ENCODE measurements around the gene ABR.
"Not testable (repeated sequence)": the region's sequence is repeated elsewhere in the genome, so short reads cannot be mapped to it uniquely, and the experiment has no call there.

Gene ABR

DNA sequence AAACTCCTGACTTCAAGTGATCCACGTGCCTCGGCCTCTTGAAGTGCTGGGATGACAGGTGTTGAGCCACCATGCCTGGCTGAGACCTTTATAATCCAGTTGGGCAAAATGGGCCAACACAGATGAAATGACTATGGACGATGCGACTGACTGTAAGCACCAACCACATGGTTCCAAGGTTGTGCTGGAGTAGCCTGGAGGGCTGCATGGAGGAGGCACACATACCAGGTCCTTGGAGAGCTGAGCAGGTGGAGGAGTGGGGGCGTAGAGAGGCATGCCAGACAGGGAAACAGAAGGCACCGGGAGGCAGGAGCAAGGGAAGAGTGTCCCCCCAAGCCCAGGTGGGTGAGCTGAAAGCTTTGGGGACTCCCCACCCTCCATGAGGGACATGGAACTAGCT lies 85.2 kb downstream of the ABR start:
- no peak for DNase-seq

DNA sequence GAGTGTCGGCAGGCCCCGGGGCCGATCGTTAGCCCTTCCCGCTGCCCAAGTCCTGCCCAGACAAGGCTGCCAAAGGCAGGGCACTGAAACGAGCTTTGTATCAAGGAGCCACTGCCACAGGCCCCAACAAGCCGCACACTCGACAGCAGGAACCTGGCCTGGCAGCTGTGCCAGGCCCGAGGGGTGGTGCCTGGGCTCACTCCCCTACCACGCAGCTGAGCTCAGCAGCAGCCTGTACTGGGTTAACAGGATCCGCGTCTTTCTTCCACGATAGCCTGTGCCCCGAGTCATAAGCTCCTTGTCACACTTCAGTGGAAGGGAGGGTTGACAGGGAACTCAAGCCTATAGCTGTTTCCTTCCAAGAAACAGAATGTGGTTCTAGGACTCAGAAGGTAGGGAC lies 87.9 kb downstream of the ABR start:
- DNase-seq, result no peak

DNA sequence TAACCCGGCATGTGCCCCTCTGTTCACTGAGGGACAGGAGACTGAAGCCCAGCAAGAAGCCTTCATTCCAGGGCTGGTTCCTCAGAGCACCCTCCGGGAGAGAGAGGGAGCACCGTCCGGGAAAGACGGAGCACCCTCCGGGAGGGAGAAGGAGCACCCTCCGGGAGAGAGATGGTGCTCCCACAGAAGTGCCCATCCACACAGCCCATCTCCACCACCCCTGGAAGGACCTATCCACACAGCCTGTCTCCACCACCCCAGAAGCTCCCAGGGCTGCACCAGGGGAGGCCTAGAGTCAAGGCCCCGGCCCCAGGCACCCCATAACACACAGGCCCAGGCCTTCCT lies 88.6 kb downstream of the ABR start:
- no peak for DNase-seq

DNA sequence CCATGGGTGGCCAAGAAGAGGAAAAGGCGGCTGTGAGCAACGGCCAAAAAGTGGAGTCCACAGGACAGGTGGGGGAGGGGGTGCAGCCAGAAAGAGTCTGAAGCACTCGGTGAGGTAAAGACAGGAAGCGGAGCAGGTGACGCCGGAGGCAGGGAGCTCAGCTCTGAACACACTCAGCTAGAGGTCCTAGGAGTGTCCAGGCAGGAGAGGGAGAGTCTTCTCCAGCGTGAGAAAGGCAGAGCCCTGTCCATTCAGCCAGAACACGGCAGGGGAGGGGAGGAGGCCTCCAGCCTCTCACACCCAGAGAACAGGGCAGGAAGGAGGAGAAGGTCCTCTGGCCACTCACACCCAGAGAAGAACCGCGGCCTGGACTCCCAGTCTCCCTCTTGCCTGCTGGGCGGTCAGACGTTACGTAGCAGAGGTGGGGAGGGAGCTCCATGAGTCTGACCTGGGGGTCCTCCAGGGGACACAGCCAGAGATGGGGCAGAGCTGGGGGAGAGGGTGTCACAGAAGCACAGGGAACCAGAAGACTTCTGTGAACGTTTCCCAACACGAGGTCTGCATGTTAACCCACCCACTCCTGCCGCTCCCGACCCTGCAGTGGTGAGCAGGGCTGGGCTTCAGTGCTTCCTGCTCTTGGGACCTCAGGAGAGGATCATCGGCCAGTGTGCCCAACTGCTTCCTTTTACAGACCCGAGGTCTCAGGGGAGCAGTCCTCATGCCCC lies 89.2 kb downstream of the ABR start:
- DNase-seq, result no peak

DNA sequence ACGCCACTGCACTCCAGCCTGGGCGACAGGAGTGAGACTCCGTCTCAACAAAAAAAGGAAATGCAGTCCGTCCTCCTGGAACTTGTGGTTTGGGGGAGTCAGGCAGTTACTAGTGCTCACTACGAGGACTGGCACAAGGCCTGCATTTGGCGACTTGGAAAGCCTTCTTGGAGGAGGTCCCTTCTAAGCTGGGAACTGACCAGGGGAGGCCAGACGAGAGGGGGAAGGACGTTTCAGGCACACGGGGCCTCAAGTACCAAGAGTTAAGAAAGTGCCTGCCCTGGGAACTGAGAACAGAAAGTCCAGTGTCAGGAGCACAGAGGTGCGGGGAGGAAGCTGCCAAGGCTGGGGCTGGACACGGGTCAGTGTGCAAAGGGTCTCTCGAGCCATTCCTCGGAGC lies 89.9 kb downstream of the ABR start:
- DNase-seq, result no peak

DNA sequence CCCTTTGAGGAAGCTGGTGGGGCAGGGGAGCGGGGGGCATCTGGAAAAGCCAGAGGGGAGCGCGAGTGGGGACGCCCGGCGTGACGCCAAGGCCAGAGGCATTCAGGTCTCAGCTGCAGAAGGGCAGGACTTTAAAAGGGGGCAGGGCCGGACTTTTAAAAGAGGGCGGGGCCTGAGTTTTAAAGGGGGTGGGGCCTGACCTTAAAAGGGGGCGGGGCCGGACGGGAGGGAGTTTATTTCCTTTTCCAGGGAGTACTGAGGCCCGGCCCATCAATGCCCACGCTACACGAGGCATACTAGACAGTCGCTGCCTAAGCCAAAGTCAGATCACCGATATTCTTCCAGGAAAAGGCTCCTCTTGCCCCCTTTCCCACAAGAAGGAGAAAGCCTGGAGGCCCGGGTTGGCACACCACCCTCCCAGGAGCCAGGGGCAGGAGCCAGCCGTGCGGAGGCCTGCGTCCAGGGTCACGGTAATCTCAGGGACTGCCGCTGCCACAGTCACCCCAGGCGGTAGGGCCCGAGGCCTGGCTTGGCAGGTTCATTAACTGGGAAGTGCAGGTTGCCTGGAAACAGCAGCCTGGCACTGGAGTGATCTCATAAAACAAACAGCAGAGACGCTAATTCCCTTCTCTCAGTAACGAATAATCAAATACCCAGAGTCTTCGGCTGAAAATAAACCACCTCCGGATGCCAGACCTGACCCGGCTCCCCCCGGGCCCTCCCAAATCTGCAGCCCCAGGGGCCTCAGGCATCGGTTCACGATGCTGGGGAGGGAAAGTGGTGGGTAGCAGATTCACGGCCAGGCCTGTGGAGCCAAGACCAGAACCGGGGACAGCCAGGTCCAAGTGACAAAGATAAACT lies 92.2 kb downstream of the ABR start:
- DNase-seq, result no peak

DNA sequence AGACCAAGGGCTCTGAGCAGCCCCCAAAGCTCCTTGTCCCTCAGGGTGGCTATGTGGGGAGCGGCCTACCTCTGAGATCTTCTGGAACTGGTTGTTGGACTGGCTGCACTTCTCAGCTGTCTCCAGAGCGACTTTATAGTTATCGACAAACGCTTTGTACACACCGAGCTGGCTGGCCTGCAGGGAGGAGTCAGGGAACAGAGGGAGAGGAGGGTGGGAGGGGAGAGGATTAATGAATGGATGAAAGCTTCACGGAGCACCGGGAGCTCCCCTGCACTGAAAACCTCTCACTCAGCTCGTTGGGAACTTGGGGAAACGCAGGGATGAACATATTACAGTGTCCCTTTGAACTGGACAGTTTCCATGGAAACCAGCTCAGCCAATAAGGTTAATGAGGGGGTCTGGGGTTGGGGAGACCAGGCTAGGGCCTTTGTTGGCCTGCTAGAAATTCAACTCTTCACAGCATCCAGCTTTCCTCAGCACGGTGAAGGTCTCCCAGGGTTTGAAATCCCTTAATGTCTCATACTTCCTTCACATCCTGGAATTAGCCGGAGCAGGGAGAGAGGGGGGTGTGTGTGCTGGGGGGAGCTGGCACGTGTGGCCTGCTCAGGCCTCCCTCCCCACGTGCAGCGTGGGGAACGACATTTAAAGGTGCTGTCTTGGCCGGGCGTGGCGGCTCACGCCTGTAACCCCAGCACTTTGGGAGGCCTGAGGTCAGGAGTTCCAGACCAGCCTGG lies 96.2 kb downstream of the ABR start:
- DNase-seq, result no peak

DNA sequence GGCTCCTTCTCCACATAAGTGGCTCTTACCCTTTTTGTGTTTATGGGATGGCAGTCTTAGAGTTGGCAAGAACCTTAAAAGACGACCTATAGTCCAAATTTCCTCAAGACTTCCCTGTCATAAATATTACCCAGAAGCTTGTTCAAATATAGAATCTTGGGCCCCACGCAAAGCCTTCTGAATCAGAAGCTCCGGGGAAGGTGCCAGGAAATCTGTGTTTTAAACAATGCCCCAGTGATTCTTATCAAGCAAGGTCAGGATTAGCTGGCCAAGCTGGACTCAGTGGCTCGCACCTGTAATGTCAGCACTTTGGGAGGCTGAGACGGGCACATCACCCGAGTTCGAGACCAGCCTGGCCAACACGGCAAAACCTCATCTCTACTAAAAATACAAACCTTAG lies 97.2 kb downstream of the ABR start:
- DNase-seq, result no peak

DNA sequence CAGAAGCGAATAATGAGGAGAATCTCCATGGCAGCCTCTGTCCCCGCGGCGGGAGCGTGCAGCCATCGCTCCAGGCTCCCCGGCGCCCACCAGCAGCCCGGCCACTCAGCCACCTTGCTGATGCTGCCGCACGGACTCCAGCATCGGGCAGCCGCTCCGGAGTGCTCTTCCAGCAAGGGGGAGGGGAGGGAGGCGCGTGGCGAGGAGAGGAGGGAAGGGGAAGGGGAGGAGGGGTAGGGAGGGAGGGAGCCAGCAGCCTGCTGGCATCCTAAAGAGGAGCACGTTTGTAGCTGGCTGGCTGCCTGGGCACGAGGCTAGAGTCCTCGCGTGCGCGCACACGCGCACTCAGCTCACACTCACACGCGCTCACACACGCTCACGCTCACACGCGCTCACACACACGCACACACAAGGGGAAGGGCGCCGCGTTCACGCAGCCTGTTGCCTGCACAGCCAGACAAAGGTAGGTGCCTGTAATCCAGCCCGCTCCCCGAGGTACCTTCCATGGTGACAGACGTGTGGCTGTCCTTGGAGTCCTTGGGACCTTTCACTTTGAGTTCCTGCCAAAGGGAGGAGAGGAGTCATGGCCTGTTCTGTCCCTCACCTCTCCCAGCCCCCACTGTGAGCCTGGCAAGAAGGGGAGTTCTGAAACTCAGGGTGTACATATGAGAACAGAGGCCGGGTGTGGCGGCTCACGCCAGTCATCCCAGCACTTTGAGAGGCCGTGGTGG lies 100.8 kb downstream of the ABR start:
- no peak for DNase-seq

DNA sequence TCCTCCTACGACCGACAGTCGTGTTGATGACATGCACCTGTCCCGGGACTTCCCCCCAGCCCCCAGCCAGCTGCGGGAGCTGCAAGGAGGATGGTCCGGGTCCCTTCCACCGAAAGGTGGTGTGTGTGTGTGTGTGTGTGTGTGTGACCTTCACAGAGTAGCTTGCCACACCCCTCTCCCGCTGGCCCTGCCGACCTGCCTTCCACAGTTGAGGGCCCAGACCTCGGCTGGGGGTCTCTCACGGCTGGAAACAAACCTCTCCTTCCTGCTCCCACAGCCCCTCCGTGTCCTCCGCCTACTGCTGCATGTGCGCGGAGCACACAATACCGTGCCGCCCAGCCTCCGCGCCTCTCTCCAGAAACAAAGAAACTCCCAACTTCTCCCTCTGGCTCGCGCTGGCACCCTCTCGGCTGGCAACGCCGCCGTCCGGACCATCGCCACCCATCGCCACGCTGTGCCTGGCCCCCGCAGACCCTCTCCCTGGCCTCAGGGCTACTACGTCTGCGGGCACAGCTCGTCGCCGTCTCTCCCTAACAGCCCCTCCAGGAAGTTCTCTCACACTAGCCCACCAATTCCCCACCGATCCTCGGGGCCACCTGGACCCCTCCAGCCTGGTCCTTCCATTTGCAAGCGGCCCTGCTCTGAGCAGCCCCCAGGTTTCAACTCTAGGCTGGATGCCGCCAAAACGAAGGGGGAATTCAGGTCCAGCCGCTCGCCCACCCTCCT lies 101.6 kb downstream of the ABR start:
- DNase-seq, result no peak

DNA sequence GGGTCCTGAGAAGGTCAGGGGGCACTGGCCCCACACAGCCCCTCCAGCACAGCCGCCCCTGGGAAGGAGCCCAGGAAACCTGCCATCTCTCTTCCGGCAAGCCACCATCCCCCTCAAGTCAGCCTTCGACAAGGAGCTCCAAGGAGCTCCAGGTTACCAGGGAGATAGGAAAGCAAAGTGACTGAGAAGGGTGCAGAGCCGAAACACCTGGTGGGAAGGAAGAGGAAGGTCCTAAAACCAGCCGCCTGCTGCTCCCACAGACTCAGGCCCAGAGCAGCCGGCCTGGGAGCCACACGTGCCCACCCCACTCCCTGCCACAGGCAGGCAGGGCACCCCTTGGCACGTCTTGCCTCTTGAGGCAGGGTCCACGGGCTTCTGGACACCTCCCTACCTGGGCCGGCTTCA lies 102.2 kb downstream of the ABR start:
- no peak for DNase-seq

DNA sequence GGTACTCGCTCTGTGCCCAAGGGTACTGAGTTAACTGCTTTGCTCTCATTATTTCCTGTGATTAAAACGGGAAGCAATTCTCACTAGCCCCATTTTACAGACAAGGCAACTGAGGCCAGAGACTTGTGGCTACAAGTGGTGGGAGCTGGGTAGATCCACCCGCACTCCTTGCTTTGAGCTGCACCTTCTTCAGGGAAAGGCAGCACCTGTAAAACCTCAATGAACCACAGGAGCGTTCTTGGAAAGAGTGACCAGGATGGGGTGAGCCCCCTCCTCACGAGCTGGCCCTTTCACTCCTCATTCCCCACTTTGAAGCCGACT lies 102.8 kb downstream of the ABR start:
- DNase-seq, result no peak

DNA sequence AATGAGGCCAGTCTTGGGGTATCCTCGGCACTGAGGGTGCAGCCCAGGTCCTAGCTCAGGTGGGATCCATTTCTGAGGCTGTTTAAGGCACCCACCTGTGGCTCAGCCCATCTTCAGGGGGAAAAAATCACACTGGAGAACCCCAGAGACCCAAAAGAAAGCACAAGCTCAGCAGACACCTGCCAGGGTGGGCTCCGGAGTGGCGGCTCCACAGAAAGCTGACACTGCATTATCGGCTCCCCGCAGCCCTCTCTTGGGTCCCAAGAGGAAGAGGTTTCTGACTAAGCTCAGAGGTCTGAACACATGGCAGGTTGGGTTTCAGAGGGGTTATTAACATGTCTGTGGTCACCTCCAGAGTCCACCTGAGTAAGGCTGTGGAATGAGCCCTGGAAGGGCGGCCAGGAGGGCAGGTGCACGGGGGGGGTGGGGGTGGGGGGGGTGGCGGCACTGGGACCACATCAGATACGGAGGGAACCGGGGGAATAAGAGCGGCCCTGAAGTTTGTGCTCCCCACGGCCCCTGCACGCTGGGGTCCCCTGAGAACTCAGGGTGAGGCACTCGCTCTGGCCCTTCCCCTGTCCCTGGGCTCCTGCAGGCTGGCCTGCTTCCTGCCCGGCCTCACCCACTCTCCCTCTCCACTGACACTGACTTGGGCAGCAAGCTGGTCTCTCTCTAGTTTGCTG lies 103.3 kb downstream of the ABR start:
- DNase-seq, result no peak

DNA sequence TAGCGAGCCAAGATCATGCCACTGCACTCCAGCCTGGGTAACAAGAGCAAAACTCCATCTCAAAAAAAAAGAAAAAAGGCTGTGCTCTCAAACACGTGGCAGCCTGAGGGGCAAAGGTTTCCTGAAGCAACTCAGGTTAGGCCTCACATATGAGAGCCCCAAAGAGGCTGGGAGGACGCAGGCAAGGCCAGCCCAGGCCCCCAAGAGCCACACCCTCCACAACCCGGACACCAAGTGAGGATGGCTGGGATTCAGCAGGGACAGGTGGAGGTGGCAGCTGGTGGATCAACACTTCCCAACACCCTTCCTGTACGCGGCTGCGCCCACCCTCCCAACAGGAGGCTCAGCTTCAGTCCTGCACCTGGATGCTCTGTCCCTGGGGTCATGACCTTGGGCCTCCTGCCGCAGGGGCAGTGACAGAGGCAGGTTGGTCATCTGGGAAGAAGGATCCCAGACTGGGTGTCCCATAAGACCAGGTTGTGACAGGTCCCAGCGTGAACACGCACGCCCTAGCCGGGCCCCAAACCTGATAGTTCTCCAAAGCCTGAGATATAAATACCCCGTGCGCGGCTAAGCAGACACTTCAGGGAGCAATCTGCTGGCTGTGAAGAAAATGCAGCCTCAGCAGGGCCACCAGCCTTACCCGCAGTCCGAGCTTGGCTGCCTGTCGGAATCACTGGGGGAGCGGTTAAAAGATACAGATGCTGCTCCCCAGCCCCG lies 104.7 kb downstream of the ABR start:
- no peak for DNase-seq

DNA sequence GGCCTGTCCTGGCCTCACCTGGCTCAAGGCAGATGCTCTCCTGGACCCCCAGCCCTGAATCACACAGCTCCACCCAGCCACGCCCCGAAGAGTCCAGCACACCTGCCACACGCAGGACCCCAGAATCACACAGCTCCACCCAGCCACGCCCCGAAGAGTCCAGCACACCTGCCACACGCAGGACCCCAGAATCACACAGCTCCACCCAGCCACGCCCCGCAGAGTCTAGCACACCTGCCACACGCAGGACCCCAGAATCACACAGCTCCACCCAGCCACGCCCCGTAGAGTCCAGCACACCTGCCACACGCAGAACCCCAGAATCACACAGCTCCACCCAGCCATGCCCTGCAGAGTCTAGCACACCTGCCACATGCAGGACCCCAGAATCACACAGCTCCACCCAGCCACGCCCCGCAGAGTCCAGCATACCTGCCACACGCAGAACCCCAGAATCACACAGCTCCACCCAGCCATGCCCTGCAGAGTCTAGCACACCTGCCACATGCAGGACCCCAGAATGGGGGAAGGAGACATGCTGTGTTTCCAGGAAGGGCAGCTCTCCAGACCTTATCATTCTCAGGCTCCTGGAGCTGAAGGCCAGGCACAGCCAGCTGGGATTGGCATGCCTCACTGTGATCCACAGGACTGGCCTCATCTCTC lies 105.7 kb downstream of the ABR start:
- not testable (repeated sequence) for DNase-seq

DNA sequence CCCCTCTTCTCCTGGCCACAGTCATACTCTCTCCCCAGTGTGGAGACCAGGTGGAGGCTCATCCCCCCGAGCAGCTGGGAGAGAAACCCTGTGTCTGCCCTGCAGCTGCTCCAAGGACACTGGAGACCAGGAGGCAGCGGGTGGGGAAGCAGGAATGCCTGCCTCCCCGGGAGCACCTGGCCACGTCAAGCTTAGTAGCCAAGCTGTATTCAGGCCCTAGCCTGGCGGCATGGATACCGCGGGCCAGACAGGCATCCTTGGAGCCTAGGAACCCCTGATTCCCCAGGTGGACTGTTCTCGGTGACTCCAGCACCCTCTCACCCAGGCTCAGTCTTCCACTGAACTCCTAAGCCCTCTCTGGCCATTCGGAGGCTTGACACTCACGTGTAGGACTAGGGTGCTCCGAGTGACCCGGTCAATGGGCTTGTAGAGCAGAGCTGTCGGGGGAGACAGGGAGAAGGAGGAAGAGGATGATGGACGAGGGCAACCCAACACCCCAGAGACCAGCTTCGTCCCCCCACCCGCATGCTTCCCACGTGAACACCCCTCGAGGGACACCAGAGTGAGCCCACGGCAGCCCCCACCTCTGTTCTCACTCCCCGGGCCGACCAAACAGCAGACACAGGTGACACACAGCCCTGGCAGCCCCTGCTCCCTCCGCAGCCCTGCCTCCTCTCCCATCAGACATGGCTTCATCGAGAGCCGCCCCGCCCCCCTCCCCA lies 106.4 kb downstream of the ABR start:
- DNase-seq, result no peak

DNA sequence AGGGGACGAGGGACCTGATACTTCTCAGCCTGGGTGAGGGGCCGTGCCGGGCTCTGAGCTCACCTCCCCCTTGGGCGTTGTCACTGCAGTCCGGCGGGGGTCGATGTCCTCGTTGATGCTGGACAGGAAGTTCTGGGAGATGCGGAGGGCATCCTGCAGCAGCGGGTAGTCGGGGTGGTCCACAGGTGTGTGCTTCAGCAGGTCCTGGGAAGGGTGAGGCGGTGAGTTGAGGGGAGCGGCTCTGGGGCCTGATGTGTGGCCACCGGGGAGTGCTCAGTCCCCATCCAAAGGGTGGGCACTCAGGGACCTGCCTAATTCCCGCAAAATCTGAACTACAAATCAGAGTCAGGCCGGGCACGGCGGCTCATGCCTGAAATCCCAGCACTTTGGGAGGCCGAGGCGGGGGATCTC lies 107.2 kb downstream of the ABR start:
- DNase-seq, result no peak

DNA sequence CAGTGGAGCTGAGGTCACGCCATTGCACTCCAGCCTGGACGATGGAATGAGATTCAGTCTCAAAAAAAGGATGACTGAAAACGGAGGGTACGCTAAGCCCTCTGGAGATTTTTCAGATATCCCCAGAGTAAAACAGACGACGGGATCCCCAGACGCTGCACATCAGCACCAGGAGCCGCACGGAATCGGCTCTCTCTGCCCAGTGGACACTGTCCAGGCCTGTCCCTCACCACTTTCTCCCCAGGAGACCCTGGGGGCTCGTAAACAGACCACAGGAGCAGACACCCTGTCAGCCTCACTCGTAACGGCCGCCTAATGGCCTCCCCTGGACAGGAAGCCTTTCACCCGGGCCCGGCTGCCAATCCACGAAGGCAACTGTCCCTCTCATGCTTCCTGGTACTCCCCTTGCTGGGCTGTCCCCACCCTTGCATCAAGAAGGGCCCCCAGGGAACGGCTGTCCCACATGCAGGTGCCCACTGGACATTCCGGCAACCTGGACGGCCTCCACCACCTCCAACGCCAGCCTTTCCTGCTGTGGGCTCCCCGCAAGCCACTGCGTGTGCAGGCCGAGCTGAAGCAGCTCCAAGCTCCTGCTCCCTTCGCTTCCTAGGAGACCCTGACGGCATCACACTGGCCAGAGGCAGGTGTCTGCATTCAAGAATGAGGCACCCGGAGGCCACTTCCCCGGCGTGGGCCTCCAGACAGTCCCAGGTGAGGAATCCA lies 108.5 kb downstream of the ABR start:
- no peak for DNase-seq

DNA sequence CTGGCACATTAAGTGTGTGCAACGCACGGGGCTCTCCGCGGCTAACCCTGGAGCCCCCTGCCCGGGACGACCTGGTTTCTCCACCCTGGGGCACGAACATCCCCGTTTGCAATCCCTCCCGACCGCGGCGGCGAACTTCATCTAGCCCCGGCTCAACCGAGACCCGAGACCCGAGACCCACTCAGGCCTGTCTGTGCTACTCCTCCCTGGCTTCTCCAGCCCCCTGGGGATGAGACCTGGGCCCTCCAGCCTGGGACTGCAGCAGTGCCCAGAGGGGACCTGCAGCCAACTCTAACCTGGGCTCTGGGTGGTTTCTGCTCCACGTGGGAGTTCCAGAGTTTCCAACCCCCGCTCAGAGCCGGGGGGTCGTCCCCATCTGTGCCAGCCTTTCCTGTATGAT lies 109.4 kb downstream of the ABR start:
- DNase-seq, result no peak

Data from activated T-cell treated with anti-CD3 and anti-CD28 coated beads, Interleukin-2, amount 50 U/mL, for 1 hour (primary cell).